GM12878 (cell line): ENCODE results near the gene DST.

ENCODE experiments used
- ATF7 ChIP-seq: fragments of 450-650 bp; IDR thresholded peaks from 2 replicates; pipeline ENCODE4 v1.6.1; 2016; ENCODE audit warnings: low read depth, mild to moderate bottlenecking
- BACH1 ChIP-seq: fragments of 450-650 bp; IDR thresholded peaks from 2 replicates; pipeline ENCODE4 v1.6.1; 2017; ENCODE audit warnings: mild to moderate bottlenecking, borderline replicate concordance
- EZH2 ChIP-seq: IDR thresholded peaks from 2 replicates; pipeline ENCODE4 v1.6.1; 2012; ENCODE audit warnings: low read depth, mild to moderate bottlenecking, control low read depth, inconsistent platforms, low read length, borderline replicate concordance; ENCODE audit not compliant: control insufficient read depth
- FOXM1 ChIP-seq: IDR thresholded peaks from 2 replicates; pipeline ENCODE4 v1.6.1; 2012; ENCODE audit warnings: low read depth, mild to moderate bottlenecking, inconsistent platforms, low read length, moderate library complexity
- MYB ChIP-seq: fragments of 150-350 bp; IDR thresholded peaks from 2 replicates; pipeline ENCODE4 v1.6.1; 2014; ENCODE audit warnings: mild to moderate bottlenecking, low read depth, low read length, borderline replicate concordance
- POLR2A ChIP-seq: IDR thresholded peaks from 2 replicates; pipeline ENCODE4 v1.6.1; 2011; ENCODE audit warnings: low read depth, mild to moderate bottlenecking, low read length
- RCOR1 ChIP-seq: conservative IDR thresholded peaks from 2 replicates; pipeline ENCODE4 v1.6.1; 2012; ENCODE audit warnings: low read depth, low read length, improper control_type of control experiment
- RFX5 ChIP-seq: IDR thresholded peaks from 2 replicates; pipeline ENCODE4 v1.6.1; 2011; ENCODE audit warnings: low read depth, low read length, improper control_type of control experiment
- SKIL ChIP-seq: fragments of 450-650 bp; IDR thresholded peaks from 2 replicates; pipeline ENCODE4 v1.6.1; 2017; ENCODE audit warnings: mild to moderate bottlenecking, low read depth, inconsistent platforms; ENCODE audit not compliant: poor library complexity, severe bottlenecking
- TCF7 ChIP-seq: IDR thresholded peaks from 2 replicates; pipeline ENCODE4 v1.6.1; 2014; ENCODE audit warnings: antibody characterized with exemption, borderline replicate concordance
- ZNF217 ChIP-seq: fragments of 450-650 bp; IDR thresholded peaks from 2 replicates; pipeline ENCODE4 v1.6.1; 2017; ENCODE audit warnings: antibody characterized with exemption, mild to moderate bottlenecking
- TF ChIP-seq, protein P1 (sequence below), 3 experiments: IDR thresholded peaks in 2 of 3; conservative IDR thresholded peaks in 1 of 3; 2 replicates each; pipeline ENCODE4 v1.5.1; 2011; ENCODE audit warnings: low read depth in 3 of 3, low read length in 3 of 3, mild to moderate bottlenecking in 3 of 3, control low read depth in 2 of 3, moderate library complexity in 2 of 3, inconsistent platforms in 1 of 3, mixed read lengths in 1 of 3; ENCODE audit not compliant: control insufficient read depth in 2 of 3, insufficient read depth in 1 of 3; ENCODE audit errors: extremely low read depth in 1 of 3
- TF ChIP-seq, protein P2 (sequence below): fragments of 450-650 bp; IDR thresholded peaks from 2 replicates; pipeline ENCODE4 v1.6.1; 2014; ENCODE audit warnings: mild to moderate bottlenecking
- TF ChIP-seq, protein P3 (sequence below): IDR thresholded peaks from 2 replicates; pipeline ENCODE4 v1.6.1; 2012; ENCODE audit warnings: mild to moderate bottlenecking, low read depth, low read length

DNA sequence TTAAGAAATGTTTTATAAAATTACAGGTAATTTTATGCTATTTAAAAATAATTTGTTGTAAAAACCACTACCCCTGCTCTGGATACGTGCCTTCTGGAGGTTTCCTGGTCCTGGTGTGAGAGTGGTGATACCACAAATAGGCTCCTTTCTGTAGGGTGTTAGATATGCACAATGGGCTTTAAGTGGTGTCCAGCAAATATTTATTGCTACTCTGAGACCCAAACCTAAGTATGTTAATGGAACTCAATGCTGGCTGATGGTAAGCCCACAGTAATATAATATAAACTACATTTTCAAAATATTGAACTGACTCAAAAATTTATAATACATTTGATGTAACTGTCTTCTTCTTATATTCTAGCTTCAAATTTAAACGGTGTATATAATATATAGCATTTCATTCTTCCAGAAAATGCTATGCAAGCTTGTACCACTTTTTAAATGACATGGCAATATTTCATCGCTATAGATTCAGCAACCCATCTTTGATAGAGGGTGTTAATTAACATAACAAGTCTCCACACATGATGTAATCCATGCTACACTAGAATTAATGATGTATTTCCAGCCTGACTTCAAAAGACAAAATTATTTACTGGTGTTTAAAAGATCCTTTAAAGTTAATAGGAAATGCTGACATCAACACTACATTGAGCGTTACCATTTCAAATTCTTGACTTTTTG, 161.9 kb downstream of the DST start:
- TF ChIP-seq POLR2A (no peak), TCF7 (no peak), FOXM1 (no peak), ZNF217 (no peak), ATF7 (no peak), RCOR1 (no peak), RFX5 (no peak), BACH1 (no peak), SKIL (no peak), MYB (no peak), EZH2 (no peak)
- TF ChIP-seq, protein P1, sequence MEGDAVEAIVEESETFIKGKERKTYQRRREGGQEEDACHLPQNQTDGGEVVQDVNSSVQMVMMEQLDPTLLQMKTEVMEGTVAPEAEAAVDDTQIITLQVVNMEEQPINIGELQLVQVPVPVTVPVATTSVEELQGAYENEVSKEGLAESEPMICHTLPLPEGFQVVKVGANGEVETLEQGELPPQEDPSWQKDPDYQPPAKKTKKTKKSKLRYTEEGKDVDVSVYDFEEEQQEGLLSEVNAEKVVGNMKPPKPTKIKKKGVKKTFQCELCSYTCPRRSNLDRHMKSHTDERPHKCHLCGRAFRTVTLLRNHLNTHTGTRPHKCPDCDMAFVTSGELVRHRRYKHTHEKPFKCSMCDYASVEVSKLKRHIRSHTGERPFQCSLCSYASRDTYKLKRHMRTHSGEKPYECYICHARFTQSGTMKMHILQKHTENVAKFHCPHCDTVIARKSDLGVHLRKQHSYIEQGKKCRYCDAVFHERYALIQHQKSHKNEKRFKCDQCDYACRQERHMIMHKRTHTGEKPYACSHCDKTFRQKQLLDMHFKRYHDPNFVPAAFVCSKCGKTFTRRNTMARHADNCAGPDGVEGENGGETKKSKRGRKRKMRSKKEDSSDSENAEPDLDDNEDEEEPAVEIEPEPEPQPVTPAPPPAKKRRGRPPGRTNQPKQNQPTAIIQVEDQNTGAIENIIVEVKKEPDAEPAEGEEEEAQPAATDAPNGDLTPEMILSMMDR (IDR thresholded peaks at IDR 0.05 in 2 of 3, conservative IDR thresholded peaks at IDR 0.05 in 1 of 3; ENCODE audit: control insufficient read depth in 2 of 3, extremely low read depth in 1 of 3, insufficient read depth in 1 of 3, low read depth in 3 of 3, low read length in 3 of 3), result no peak
- TF ChIP-seq, protein P2, sequence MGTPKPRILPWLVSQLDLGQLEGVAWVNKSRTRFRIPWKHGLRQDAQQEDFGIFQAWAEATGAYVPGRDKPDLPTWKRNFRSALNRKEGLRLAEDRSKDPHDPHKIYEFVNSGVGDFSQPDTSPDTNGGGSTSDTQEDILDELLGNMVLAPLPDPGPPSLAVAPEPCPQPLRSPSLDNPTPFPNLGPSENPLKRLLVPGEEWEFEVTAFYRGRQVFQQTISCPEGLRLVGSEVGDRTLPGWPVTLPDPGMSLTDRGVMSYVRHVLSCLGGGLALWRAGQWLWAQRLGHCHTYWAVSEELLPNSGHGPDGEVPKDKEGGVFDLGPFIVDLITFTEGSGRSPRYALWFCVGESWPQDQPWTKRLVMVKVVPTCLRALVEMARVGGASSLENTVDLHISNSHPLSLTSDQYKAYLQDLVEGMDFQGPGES, result no peak
- TF ChIP-seq, protein P3, sequence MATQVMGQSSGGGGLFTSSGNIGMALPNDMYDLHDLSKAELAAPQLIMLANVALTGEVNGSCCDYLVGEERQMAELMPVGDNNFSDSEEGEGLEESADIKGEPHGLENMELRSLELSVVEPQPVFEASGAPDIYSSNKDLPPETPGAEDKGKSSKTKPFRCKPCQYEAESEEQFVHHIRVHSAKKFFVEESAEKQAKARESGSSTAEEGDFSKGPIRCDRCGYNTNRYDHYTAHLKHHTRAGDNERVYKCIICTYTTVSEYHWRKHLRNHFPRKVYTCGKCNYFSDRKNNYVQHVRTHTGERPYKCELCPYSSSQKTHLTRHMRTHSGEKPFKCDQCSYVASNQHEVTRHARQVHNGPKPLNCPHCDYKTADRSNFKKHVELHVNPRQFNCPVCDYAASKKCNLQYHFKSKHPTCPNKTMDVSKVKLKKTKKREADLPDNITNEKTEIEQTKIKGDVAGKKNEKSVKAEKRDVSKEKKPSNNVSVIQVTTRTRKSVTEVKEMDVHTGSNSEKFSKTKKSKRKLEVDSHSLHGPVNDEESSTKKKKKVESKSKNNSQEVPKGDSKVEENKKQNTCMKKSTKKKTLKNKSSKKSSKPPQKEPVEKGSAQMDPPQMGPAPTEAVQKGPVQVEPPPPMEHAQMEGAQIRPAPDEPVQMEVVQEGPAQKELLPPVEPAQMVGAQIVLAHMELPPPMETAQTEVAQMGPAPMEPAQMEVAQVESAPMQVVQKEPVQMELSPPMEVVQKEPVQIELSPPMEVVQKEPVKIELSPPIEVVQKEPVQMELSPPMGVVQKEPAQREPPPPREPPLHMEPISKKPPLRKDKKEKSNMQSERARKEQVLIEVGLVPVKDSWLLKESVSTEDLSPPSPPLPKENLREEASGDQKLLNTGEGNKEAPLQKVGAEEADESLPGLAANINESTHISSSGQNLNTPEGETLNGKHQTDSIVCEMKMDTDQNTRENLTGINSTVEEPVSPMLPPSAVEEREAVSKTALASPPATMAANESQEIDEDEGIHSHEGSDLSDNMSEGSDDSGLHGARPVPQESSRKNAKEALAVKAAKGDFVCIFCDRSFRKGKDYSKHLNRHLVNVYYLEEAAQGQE, result no peak
